ENCODE data around the gene SPEN. TPM values are rescaled to one million over a fixed set of nuclear protein-coding genes. Genes with fewer than 3 reads are reported as not detected.

SPEN gene
- total RNA-seq, 4 donors from 2014 or later: 51.8 to 94.9 (median 61.5) TPM

DNA sequence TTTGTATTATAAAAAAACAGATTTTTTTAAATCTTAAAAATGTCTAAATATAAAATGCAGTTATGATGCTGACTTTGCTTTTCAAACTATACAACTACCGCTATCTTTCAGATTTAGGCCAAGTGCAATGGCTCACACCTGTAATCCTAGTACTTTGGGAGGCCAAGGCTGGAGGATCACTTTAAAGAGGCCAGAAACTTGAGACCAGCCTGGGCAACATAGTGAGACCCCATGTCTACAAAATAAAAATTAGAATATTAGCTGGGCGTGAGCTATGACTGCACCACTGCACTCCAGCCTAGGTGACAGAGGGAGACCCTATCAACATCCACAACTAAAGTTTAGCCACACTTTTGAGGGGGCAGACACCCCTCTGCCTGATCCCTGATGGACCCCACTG, 108.0 kb downstream of the SPEN start:
- no peak overlapping the region for H3K4me3 ChIP-seq
- DNase-seq: no peak
- peaks cover 0 to 32% (median 12%) of the 10 kb centered on the region in 4 donors for H3K4me1 ChIP-seq
- H3K27me3 ChIP-seq: no peaks in the 10 kb centered on the region
- TF ChIP-seq, protein P1, sequence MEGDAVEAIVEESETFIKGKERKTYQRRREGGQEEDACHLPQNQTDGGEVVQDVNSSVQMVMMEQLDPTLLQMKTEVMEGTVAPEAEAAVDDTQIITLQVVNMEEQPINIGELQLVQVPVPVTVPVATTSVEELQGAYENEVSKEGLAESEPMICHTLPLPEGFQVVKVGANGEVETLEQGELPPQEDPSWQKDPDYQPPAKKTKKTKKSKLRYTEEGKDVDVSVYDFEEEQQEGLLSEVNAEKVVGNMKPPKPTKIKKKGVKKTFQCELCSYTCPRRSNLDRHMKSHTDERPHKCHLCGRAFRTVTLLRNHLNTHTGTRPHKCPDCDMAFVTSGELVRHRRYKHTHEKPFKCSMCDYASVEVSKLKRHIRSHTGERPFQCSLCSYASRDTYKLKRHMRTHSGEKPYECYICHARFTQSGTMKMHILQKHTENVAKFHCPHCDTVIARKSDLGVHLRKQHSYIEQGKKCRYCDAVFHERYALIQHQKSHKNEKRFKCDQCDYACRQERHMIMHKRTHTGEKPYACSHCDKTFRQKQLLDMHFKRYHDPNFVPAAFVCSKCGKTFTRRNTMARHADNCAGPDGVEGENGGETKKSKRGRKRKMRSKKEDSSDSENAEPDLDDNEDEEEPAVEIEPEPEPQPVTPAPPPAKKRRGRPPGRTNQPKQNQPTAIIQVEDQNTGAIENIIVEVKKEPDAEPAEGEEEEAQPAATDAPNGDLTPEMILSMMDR (IDR thresholded peaks at IDR 0.05): no peak
- no peak for TF ChIP-seq POLR2A (IDR thresholded peaks at IDR 0.05)
- H3K36me3 ChIP-seq: no peaks in the 10 kb centered on the region
- no peaks in the 10 kb centered on the region for H3K9me3 ChIP-seq
- H3K27ac ChIP-seq: no peak overlapping the region

DNA sequence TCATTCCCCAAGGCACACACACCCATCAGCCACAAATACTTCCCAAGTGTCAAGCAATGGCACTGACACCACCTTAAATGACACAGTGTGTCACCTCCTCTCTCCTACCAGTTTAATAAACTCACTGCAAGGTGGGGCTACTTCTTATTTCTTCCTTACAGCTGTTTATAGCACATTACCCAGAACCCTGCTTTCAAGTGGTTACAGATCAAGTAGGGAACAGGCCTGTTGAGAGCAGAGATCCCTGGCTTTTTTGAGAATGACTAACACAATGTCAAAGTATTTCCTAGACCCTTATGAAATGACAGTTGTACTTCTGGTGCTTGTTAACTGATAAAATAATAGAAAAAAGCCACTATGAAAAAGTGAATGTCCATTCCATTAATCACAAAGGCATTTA, 108.6 kb downstream of the SPEN start:
- no peak for DNase-seq
- Histone ChIP-seq H3K36me3 (no peaks in the 10 kb centered on the region), H3K4me3 (no peak overlapping the region), H3K27me3 (no peaks in the 10 kb centered on the region), H3K27ac (no peak overlapping the region), H3K4me1 (peaks cover 0 to 27% (median 7%) of the 10 kb centered on the region in 4 donors), H3K9me3 (no peaks in the 10 kb centered on the region)
- TF ChIP-seq, protein P1 (IDR thresholded peaks at IDR 0.05): no peak
- TF ChIP-seq POLR2A (IDR thresholded peaks at IDR 0.05): no peak

- Histone ChIP-seq H3K27me3 (no peaks in the 10 kb centered on the region), H3K4me3 (no peak overlapping the region), H3K9me3 (no peaks in the 10 kb centered on the region), H3K27ac (no peak overlapping the region), H3K36me3 (peaks cover 0 to 6% (median 0%) of the 10 kb centered on the region in 3 donors), H3K4me1 (peaks cover 0 to 18% (median 2%) of the 10 kb centered on the region in 4 donors)
- TF ChIP-seq POLR2A (IDR thresholded peaks at IDR 0.05): no peak
- TF ChIP-seq, protein P1 (IDR thresholded peaks at IDR 0.05): no peak
- DNase-seq: peak in 1 of 3 donors; percentile 36
Observed at GRCh38 chr1:15957221-15958095, 110.0 kb downstream of the SPEN start.

- H3K9me3 ChIP-seq: no peaks in the 10 kb centered on the region
- H3K27me3 ChIP-seq: no peaks in the 10 kb centered on the region
- peaks cover 0 to 11% (median 0%) of the 10 kb centered on the region in 4 donors for H3K4me1 ChIP-seq
- no peak for TF ChIP-seq POLR2A (IDR thresholded peaks at IDR 0.05)
- TF ChIP-seq, protein P1 (IDR thresholded peaks at IDR 0.05): no peak
- DNase-seq: peak in 1 of 3 donors; percentile 23
- no peak overlapping the region for H3K4me3 ChIP-seq
- no peak overlapping the region for H3K27ac ChIP-seq
- H3K36me3 ChIP-seq: peaks cover 0 to 6% (median 0%) of the 10 kb centered on the region in 3 donors
Observed at GRCh38 chr1:15958111-15958510, 110.6 kb downstream of the SPEN start.

DNA sequence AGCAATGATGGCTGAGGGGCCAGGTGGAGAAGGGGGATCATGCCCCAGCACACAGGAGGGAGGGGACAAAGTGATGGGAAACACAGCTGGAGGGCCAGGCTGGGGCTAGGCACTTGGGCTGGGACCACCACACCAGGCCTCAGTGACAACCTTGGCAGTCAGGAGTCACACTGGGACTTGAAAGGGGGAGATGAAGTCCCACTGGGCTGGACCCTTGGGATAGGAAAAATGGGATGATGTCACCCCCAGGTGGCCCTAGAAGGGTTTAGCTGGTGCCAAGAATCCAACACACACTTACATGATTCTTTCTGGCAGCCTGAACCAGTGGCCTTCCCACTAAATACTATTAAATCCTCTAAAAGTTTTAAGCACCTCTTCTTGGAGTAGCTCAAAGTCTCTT, 111.3 kb downstream of the SPEN start:
- peak in 1 of 3 donors; percentile 17 for DNase-seq
- Histone ChIP-seq H3K36me3 (peaks cover 0 to 6% (median 0%) of the 10 kb centered on the region in 3 donors), H3K4me1 (peaks cover 0 to 10% (median 2%) of the 10 kb centered on the region in 4 donors), H3K4me3 (no peak overlapping the region), H3K9me3 (no peaks in the 10 kb centered on the region), H3K27ac (no peak overlapping the region), H3K27me3 (no peaks in the 10 kb centered on the region)
- no peak for TF ChIP-seq POLR2A (IDR thresholded peaks at IDR 0.05)
- TF ChIP-seq, protein P1 (IDR thresholded peaks at IDR 0.05): no peak
